ENCODE measurements around the gene CDC16. TPM values are rescaled to one million over a fixed set of nuclear protein-coding genes. Genes with fewer than 3 reads are reported as not detected.

The CDC16 gene
- polyA plus RNA-seq, 6 donors from 2014 or later: 21.4 to 29.9 (median 24.5) TPM

- peaks cover 0 to 3% (median 0%) of the 10 kb centered on the region in 7 donors for H3K9me3 Mint-ChIP-seq
- ATAC-seq (ENCODE audit: low read depth in 2 of 2): no peak
- H3K27me3 Mint-ChIP-seq: no peaks in the 10 kb centered on the region
- DNase-seq: no peak
- no peak overlapping the region for H3K4me3 Mint-ChIP-seq
- no peak overlapping the region for H3K27ac Mint-ChIP-seq
- peaks cover 4 to 8% (median 7%) of the 10 kb centered on the region in 3 donors for H3K4me1 Mint-ChIP-seq
- H3K36me3 Mint-ChIP-seq: peaks cover 16 to 23% of the 10 kb centered on the region in 2 donors
Measured at GRCh38 chr13:114272977-114273376, 38.3 kb downstream of the CDC16 start.

DNA sequence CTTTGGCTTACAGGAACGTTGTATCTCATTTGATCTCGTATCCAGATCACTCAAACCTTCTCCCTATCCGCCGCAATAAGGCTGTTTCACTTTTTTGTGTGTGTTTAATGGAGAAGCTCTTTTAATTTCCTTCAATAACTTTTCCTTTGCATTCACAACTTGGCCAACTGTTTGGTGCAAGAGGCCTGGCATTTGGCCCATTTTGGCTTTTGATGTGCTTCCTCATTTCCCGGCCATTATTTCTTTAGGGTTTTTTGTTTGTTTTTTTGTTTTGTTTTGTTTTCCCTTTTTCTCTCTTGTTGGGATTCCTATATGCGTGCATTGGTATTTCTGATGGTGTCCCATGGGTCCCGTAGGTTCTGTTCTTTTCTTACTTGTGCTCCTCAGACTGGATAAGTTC lies 40.6 kb downstream of the CDC16 start:
- peak overlapping the region in 1 of 6 donors; percentile 13 for H3K27ac Mint-ChIP-seq
- H3K4me1 Mint-ChIP-seq: peaks cover 6 to 13% (median 9%) of the 10 kb centered on the region in 3 donors
- no peaks in the 10 kb centered on the region for H3K27me3 Mint-ChIP-seq
- H3K36me3 Mint-ChIP-seq: peaks cover 11 to 13% of the 10 kb centered on the region in 2 donors
- DNase-seq (no peak), ATAC-seq (ENCODE audit: low read depth in 2 of 2) (no peak)
- no peak overlapping the region for H3K4me3 Mint-ChIP-seq
- no peaks in the 10 kb centered on the region for H3K9me3 Mint-ChIP-seq

DNA sequence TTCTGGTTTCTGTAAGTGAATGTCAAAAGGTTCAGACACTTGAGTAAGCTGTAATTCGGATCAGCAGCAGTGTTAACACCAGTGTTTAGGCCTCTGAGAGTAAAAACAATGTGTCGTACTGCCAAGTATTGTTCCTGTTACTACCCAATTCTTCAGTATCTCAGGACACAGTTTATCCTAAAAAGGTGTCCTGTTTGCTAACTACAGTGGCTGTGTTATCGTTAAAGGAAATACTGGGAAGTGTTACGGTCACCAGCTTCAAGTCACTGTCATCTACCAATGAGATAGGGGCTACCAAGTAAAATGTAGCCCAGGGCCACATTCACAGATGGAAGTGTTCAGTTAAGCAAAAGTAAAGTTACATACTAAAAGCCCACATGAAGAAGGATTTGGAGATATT lies 44.4 kb downstream of the CDC16 start:
- Mint-ChIP-seq H3K27ac (peak overlapping the region in 2 of 6 donors; percentile 45 to 94), H3K4me3 (peak overlapping the region in 2 of 8 donors; percentile 95 to 97), H3K4me1 (peaks cover 19 to 31% (median 23%) of the 10 kb centered on the region in 3 donors), H3K9me3 (no peaks in the 10 kb centered on the region), H3K27me3 (no peaks in the 10 kb centered on the region), H3K36me3 (no peaks in the 10 kb centered on the region)
- no peak for ATAC-seq (ENCODE audit: low read depth in 2 of 2)
- no peak for DNase-seq

DNA sequence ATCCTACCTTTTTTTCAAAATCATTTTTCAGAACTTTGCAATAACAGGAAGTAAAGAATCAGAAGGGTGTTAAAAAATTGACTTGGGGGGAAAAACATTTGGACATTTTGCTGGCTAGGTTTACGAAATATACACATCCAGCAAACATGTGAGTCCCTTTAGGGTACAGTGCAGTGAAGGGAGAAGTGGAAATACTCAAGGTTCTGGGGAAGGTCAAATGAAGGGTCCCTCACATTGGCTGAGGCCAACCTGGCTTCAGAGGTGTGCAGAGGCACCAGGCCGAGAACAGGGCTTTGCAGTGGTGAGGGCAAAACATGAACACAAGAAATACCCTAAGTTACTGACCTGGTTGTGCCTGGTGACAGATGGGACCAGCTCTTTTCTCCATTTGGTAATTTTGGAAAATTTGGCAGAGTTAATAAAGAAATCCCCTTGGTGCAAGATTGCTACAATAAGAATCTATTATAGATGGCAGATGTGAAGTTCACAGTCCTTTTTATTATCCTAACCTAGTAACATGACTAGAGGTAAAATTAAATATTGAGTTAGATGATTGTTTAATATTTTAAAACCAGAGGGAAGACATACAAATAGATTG lies 45.2 kb downstream of the CDC16 start:
- no peaks in the 10 kb centered on the region for H3K9me3 Mint-ChIP-seq
- H3K27me3 Mint-ChIP-seq: no peaks in the 10 kb centered on the region
- peak overlapping the region; percentile 50 to 97 (median 94) for H3K4me3 Mint-ChIP-seq
- H3K4me1 Mint-ChIP-seq: peaks cover 20 to 35% (median 27%) of the 10 kb centered on the region in 3 donors
- DNase-seq (no peak), ATAC-seq (ENCODE audit: low read depth in 2 of 2) (no peak)
- no peaks in the 10 kb centered on the region for H3K36me3 Mint-ChIP-seq
- peak overlapping the region; percentile 45 to 98 (median 93) for H3K27ac Mint-ChIP-seq

DNA sequence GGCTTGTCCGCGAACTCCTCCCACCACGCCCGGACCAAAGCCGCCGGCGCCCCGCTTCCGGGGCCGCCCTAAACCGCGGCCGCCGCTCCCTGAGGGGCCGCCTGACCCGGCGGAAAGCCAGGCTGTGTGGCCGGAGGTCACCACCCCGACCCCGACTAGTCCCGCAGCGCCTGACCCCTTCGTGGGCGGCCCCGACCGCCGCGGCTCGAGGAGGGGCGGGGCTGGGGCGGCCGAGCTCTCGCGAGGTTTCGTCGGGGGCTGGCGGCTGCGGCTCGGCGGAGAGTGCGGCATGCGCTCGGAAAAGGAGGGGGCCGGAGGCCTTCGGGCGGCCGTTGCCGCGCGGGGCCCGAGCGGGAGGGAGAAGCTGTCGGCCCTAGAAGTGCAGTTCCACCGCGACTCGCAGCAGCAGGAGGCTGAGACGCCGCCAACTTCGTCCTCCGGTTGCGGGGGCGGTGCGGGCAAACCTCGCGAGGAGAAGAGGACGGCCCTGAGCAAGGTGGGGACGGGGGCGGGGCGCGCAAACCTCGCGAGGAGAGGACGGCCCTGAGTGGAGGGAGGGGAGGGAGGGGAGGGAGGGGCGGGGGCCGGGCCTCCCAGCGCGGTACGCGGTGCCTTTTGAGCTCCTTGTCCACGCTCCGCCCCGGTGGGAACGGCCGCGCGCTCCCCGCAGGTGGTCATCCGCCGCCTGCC lies 46.8 kb downstream of the CDC16 start, which contains the start of gene UPF3A:
Gene UPF3A (plus strand): TSS at position 251 of the 690 bp plus-strand sequence. CDS start 39 bp downstream, at position 290.
- Mint-ChIP-seq H3K27ac (peak within 1 kb of the TSS; percentile 92 to 98 (median 96)), H3K36me3 (peaks cover 4% of the 10 kb centered on the region in 2 donors), H3K4me3 (peak within 1 kb of the TSS; percentile 90 to 97 (median 94)), H3K4me1 (peaks cover 25 to 42% (median 31%) of the 10 kb centered on the region in 3 donors), H3K27me3 (no peaks in the 10 kb centered on the region), H3K9me3 (no peaks in the 10 kb centered on the region)
- ATAC-seq (ENCODE audit: low read depth in 2 of 2) (peak; percentile 80 to 81), DNase-seq (peak; percentile 90)

- DNase-seq (peak; percentile 80), ATAC-seq (ENCODE audit: low read depth in 2 of 2) (peak; percentile 65 to 67)
- Mint-ChIP-seq H3K4me3 (peak overlapping the region; percentile 90 to 96 (median 93)), H3K27me3 (no peaks in the 10 kb centered on the region), H3K27ac (peak overlapping the region in 5 of 6 donors; percentile 90 to 97 (median 96)), H3K36me3 (peaks cover 7 to 11% of the 10 kb centered on the region in 2 donors), H3K4me1 (peaks cover 25 to 44% (median 31%) of the 10 kb centered on the region in 3 donors), H3K9me3 (no peaks in the 10 kb centered on the region)
Measured at GRCh38 chr13:114282041-114282670, 47.5 kb downstream of the CDC16 start.

DNA sequence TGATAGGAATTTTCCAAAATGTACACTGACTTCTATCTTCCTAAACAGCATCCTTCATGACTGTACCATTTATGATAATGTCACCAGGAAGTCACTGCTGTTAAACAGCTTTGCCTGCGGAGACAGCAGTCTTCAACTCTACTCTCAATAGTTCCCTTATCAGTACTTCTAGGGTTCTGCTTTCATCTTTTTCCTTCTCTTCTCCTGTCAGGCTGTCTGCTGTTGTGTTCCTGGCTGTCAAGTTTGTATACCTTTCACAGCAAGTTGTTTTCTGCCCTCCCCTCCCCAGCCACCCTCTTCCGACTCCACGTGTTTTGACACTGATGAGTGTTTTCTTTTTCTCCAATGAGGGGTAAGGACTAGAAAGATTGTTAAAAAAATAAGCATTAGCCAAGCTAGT lies 48.9 kb downstream of the CDC16 start:
- Mint-ChIP-seq H3K27ac (peak overlapping the region in 1 of 6 donors; percentile 34), H3K27me3 (no peaks in the 10 kb centered on the region), H3K9me3 (no peaks in the 10 kb centered on the region), H3K4me3 (peak overlapping the region in 7 of 8 donors; percentile 6 to 81 (median 71)), H3K4me1 (peaks cover 31 to 46% (median 32%) of the 10 kb centered on the region in 3 donors), H3K36me3 (peaks cover 13 to 24% of the 10 kb centered on the region in 2 donors)
- ATAC-seq (ENCODE audit: low read depth in 2 of 2) (no peak), DNase-seq (no peak)

DNA sequence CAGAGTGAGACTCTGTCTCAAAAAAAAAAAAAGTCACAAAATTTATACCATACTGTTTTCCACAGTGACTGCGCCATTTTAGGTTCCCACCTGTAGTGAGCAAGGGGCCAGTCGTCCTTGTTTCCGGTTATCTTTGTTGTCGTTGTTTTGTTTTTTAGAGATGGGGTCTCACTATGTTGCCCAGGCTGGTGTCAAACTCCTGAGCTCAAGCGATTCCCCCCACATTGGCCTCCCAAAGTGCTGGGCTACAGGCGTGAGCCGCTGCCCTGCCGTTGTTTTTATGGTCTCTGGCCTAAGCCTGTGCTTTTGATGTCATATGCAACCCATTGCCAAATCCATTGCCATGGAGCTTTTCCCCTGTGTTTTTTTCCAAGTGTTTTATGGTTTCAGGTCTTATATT lies 50.0 kb downstream of the CDC16 start:
- H3K27me3 Mint-ChIP-seq: no peaks in the 10 kb centered on the region
- no peaks in the 10 kb centered on the region for H3K9me3 Mint-ChIP-seq
- peak overlapping the region in 1 of 6 donors; percentile 37 for H3K27ac Mint-ChIP-seq
- no peak for DNase-seq
- H3K4me3 Mint-ChIP-seq: peak overlapping the region in 1 of 8 donors; percentile 74
- ATAC-seq (ENCODE audit: low read depth in 2 of 2): no peak
- peaks cover 14 to 27% of the 10 kb centered on the region in 2 donors for H3K36me3 Mint-ChIP-seq
- H3K4me1 Mint-ChIP-seq: peaks cover 29 to 49% (median 31%) of the 10 kb centered on the region in 3 donors

DNA sequence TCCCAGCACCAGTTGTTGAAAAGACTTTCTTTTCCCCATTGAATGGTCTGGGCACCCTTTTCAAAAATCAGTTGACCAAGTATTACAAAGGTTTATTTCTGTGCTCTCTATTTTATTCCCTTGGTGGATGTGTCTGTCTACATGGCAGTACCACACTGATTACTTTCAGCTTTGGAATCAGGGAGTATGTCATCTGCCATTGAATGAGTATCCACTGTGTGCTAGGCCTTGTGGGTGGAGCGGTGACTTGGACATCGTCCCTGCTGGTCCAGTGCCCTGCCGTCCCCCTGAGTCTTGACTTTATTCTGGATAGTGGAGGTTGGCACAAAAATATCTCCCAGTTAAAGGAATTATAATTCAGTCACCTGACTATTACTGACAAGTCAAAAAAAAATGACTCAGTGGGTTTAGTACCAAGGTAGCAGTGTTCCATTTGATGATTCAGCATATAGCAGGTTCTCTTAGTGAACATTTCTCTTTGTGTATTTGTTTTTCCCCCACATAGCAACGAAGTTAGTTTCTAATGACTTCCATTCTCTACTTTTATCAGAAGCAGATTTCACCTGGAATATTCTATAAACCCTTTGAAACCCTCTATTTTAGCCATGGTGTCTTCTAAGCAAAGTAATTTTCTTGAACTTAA lies 50.6 kb downstream of the CDC16 start:
- Mint-ChIP-seq H3K27me3 (no peaks in the 10 kb centered on the region), H3K9me3 (no peaks in the 10 kb centered on the region), H3K36me3 (peaks cover 14 to 27% of the 10 kb centered on the region in 2 donors), H3K27ac (no peak overlapping the region), H3K4me1 (peaks cover 23 to 43% (median 28%) of the 10 kb centered on the region in 3 donors), H3K4me3 (peak overlapping the region in 1 of 8 donors; percentile 74)
- DNase-seq: no peak
- no peak for ATAC-seq (ENCODE audit: low read depth in 2 of 2)

- no peak for ATAC-seq (ENCODE audit: low read depth in 2 of 2)
- Mint-ChIP-seq H3K4me1 (peaks cover 17 to 35% (median 22%) of the 10 kb centered on the region in 3 donors), H3K9me3 (no peaks in the 10 kb centered on the region), H3K27me3 (no peaks in the 10 kb centered on the region), H3K27ac (peak overlapping the region in 1 of 6 donors; percentile 47), H3K36me3 (peaks cover 14 to 33% of the 10 kb centered on the region in 2 donors), H3K4me3 (peak overlapping the region in 1 of 8 donors; percentile 42)
- DNase-seq: no peak
Measured at GRCh38 chr13:114286808-114287207, 52.1 kb downstream of the CDC16 start.

- no peak overlapping the region for H3K4me3 Mint-ChIP-seq
- no peak for DNase-seq
- H3K27ac Mint-ChIP-seq: peak overlapping the region in 2 of 6 donors; percentile 44
- no peaks in the 10 kb centered on the region for H3K9me3 Mint-ChIP-seq
- no peaks in the 10 kb centered on the region for H3K27me3 Mint-ChIP-seq
- peaks cover 14 to 38% of the 10 kb centered on the region in 2 donors for H3K36me3 Mint-ChIP-seq
- H3K4me1 Mint-ChIP-seq: peaks cover 17 to 28% (median 22%) of the 10 kb centered on the region in 3 donors
- ATAC-seq (ENCODE audit: low read depth in 2 of 2): no peak
Measured at GRCh38 chr13:114288157-114288591, 53.5 kb downstream of the CDC16 start.

- Mint-ChIP-seq H3K4me3 (no peak overlapping the region), H3K27ac (no peak overlapping the region), H3K4me1 (peaks cover 0 to 6% (median 5%) of the 10 kb centered on the region in 3 donors), H3K27me3 (no peaks in the 10 kb centered on the region), H3K36me3 (peaks cover 9 to 30% of the 10 kb centered on the region in 2 donors), H3K9me3 (no peaks in the 10 kb centered on the region)
- DNase-seq (no peak), ATAC-seq (ENCODE audit: low read depth in 2 of 2) (no peak)
Measured at GRCh38 chr13:114296448-114296847, 61.8 kb downstream of the CDC16 start.

GRCh38 chr13:114296902-114297301 lies 62.2 kb downstream of the CDC16 start:
- no peak overlapping the region for H3K4me3 Mint-ChIP-seq
- DNase-seq: no peak
- H3K36me3 Mint-ChIP-seq: peaks cover 9 to 30% of the 10 kb centered on the region in 2 donors
- H3K9me3 Mint-ChIP-seq: no peaks in the 10 kb centered on the region
- peaks cover 0 to 8% (median 6%) of the 10 kb centered on the region in 3 donors for H3K4me1 Mint-ChIP-seq
- H3K27me3 Mint-ChIP-seq: no peaks in the 10 kb centered on the region
- no peak overlapping the region for H3K27ac Mint-ChIP-seq
- no peak for ATAC-seq (ENCODE audit: low read depth in 2 of 2)
